Keratinocyte (primary cell): Measurements from ENCODE around the gene HDAC8. TPM values are rescaled to one million over a fixed set of nuclear protein-coding genes. Genes with fewer than 3 reads are reported as not detected.

ENCODE experiments used
- DNase-seq: peaks from one replicate; pipeline ENCODE4 v3.0.0-alpha.2; 2011; ENCODE audit warnings: low read depth, missing footprints, low spot score
- FAIRE-seq: peaks from 2 replicates; lab custom pipeline; 2011; peaks lifted over from hg19 to GRCh38; lab: Jason Lieb, UNC
- H2AFZ ChIP-seq: 2 replicates; pipeline ENCODE4 v1.6.0; 2012; ENCODE audit warnings: low read length, control low read depth, inconsistent platforms; ENCODE audit not compliant: control insufficient read depth
- H3K27ac ChIP-seq: 2 replicates; pipeline ENCODE4 v1.5.1; 2011; ENCODE audit warnings: low read length; ENCODE audit not compliant: control insufficient read depth, insufficient read depth
- H3K27me3 ChIP-seq: 3 replicates; pipeline ENCODE4 v1.6.0; 2011; ENCODE audit warnings: low read length; ENCODE audit not compliant: control insufficient read depth, insufficient read depth; ENCODE audit errors: extremely low read depth
- H3K36me3 ChIP-seq, 2 experiments: 2 replicates in 1 of 2; 3 replicates in 1 of 2; pipeline ENCODE4 v1.5.1; 2011; ENCODE audit warnings: low read length in 2 of 2, mild to moderate bottlenecking in 1 of 2; ENCODE audit not compliant: control insufficient read depth in 2 of 2, insufficient read depth in 2 of 2; ENCODE audit errors: extremely low read depth in 1 of 2
- H3K4me1 ChIP-seq: 3 replicates; pipeline ENCODE4 v1.5.1; 2011; ENCODE audit warnings: low read length; ENCODE audit not compliant: control insufficient read depth, insufficient read depth; ENCODE audit errors: extremely low read depth
- H3K4me2 ChIP-seq: 3 replicates; pipeline ENCODE4 v1.6.0; 2011; ENCODE audit warnings: low read depth, low read length; ENCODE audit not compliant: control insufficient read depth, insufficient read depth; ENCODE audit errors: extremely low read depth
- H3K4me3 ChIP-seq, 3 experiments: fragments of 200-600 bp in 1 of 3; sonication (generic) in 1 of 3; 2 replicates in 2 of 3; 3 replicates in 1 of 3; pipeline ENCODE4 v1.5.1; 2011 to 2016; ENCODE audit warnings: low read length in 3 of 3, mild to moderate bottlenecking in 3 of 3, control low read depth in 2 of 3, inconsistent platforms in 1 of 3, low read depth in 1 of 3, mixed read lengths in 1 of 3, mixed run types in 1 of 3, moderate library complexity in 1 of 3; ENCODE audit not compliant: control insufficient read depth in 2 of 3, insufficient read depth in 2 of 3; ENCODE audit errors: extremely low read depth in 1 of 3
- H3K79me2 ChIP-seq: 2 replicates; pipeline ENCODE4 v1.6.0; 2012; ENCODE audit warnings: low read length; ENCODE audit not compliant: control insufficient read depth, insufficient read depth
- H3K9ac ChIP-seq: 3 replicates; pipeline ENCODE4 v1.6.0; 2011; ENCODE audit warnings: low read length; ENCODE audit not compliant: control insufficient read depth, insufficient read depth; ENCODE audit errors: extremely low read depth
- H3K9me1 ChIP-seq: 3 replicates; pipeline ENCODE4 v1.6.0; 2011; ENCODE audit warnings: low read length; ENCODE audit not compliant: control insufficient read depth, insufficient read depth; ENCODE audit errors: extremely low read depth
- H3K9me3 ChIP-seq: 2 replicates; pipeline ENCODE4 v1.5.1; 2012; ENCODE audit warnings: low read depth, low read length; ENCODE audit not compliant: control insufficient read depth
- H4K20me1 ChIP-seq: 3 replicates; pipeline ENCODE4 v1.6.0; 2011; ENCODE audit warnings: low read length; ENCODE audit not compliant: control insufficient read depth, insufficient read depth; ENCODE audit errors: extremely low read depth
- CTCF ChIP-seq, 3 experiments: IDR thresholded peaks in 1 of 3; conservative IDR thresholded peaks in 1 of 3; optimal IDR thresholded peaks in 1 of 3; 2 replicates in 2 of 3; 3 replicates in 1 of 3; pipeline versions ENCODE3 to v1.5.1; 2011; ENCODE audit warnings: low read length in 3 of 3, mild to moderate bottlenecking in 3 of 3, moderate library complexity in 2 of 3, control low read depth in 1 of 3, inconsistent platforms in 1 of 3; ENCODE audit not compliant: insufficient read depth in 2 of 3; ENCODE audit errors: extremely low read depth in 1 of 3
- EZH2 ChIP-seq: IDR thresholded peaks from one replicate; pipeline ENCODE4 v1.6.1; 2012; ENCODE audit warnings: inconsistent platforms, mild to moderate bottlenecking, low read length, moderate library complexity
- dilution Hi-C: fragments of 300-500 bp; cut with MboI; formaldehyde crosslinking; loops from one replicate; pipeline ENCODE4 v1.7.0; 2020; ENCODE audit warnings: low sequenced_read_pairs; ENCODE audit not compliant: extremely low pct_ligation_motif_present
- polyA plus RNA-seq, 5 experiments: library from polyadenylated mRNA; depleted of rRNA in 3 of 5; stranded (reverse) in 3 of 5; stranded (forward) in 1 of 5; unstranded in 1 of 5; fragments of >200 nt; gene quantifications; 1 replicate in 1 of 5; 2 replicates in 3 of 5; 3 replicates in 1 of 5; pipeline versions ENCODE4 v1.2.1 to v1.2.3, GENCODE V29; 2011 to 2012; ENCODE audit warnings: missing spikeins in 2 of 5, low read depth in 1 of 5, low replicate concordance in 1 of 5

HDAC8 gene
- polyA plus RNA-seq, 1 donor (not counting 4 experiments of a cell fraction or from before 2014, with no cell fraction given): 27.3 TPM

GRCh38 chrX:72309297-72310071, 263.2 kb downstream of the HDAC8 start:
- no peaks in the 10 kb centered on the region for H3K9me1 ChIP-seq
- dilution Hi-C loops: no loop called here
- peaks cover 11% of the 10 kb centered on the region for H3K4me1 ChIP-seq
- DNase-seq (no peak), FAIRE-seq (no peak)
- H3K4me2 ChIP-seq: peak overlapping the region; percentile 42
- no peak overlapping the region for H2AFZ ChIP-seq
- H3K9me3 ChIP-seq: no peaks in the 10 kb centered on the region
- no peaks in the 10 kb centered on the region for H4K20me1 ChIP-seq
- no peaks in the 10 kb centered on the region for H3K36me3 ChIP-seq
- H3K27me3 ChIP-seq: peaks cover 72% of the 10 kb centered on the region
- no peaks in the 10 kb centered on the region for H3K79me2 ChIP-seq
- TF ChIP-seq CTCF (optimal IDR thresholded peaks at IDR 0.05 in 1 of 3, IDR thresholded peaks at IDR 0.05 in 1 of 3, conservative IDR thresholded peaks at IDR 0.05 in 1 of 3; ENCODE audit: extremely low read depth in 1 of 3, insufficient read depth in 2 of 3, low read length in 3 of 3): no peak
- TF ChIP-seq EZH2: no peak
- no peak overlapping the region for H3K9ac ChIP-seq
- peak overlapping the region in 1 of 3 experiments; percentile 5 for H3K4me3 ChIP-seq
- no peak overlapping the region for H3K27ac ChIP-seq

GRCh38 chrX:72308566-72309296, 263.9 kb downstream of the HDAC8 start:
- Histone ChIP-seq H3K9me3 (no peaks in the 10 kb centered on the region), H3K79me2 (no peaks in the 10 kb centered on the region), H3K9me1 (no peaks in the 10 kb centered on the region), H3K4me3 (peak overlapping the region in 2 of 3 experiments; percentile 5 to 43), H4K20me1 (no peaks in the 10 kb centered on the region), H3K27ac (no peak overlapping the region), H3K9ac (no peak overlapping the region), H2AFZ (peak overlapping the region; percentile 23), H3K4me2 (peak overlapping the region; percentile 64), H3K4me1 (peaks cover 11% of the 10 kb centered on the region), H3K36me3 (no peaks in the 10 kb centered on the region), H3K27me3 (peaks cover 78% of the 10 kb centered on the region)
- FAIRE-seq (no peak), DNase-seq (no peak)
- dilution Hi-C loops: no loop called here
- peak; percentile 91 for TF ChIP-seq EZH2
- TF ChIP-seq CTCF (optimal IDR thresholded peaks at IDR 0.05 in 1 of 3, IDR thresholded peaks at IDR 0.05 in 1 of 3, conservative IDR thresholded peaks at IDR 0.05 in 1 of 3; ENCODE audit: extremely low read depth in 1 of 3, insufficient read depth in 2 of 3, low read length in 3 of 3): no peak
